ENCODE measurements around the gene SLC29A1.
A peak's percentile ranks its signal among the peaks of the same experiment; 100 is the strongest.
"Not testable (repeated sequence)": the region's sequence is repeated elsewhere in the genome, so short reads cannot be mapped to it uniquely, and the experiment has no call there.

The SLC29A1 gene

GRCh38 chr6:44224029-44224964 is 902 bp downstream of the SLC29A1 start:
- no peak for DNase-seq

- DNase-seq, result no peak
Measured at GRCh38 chr6:44224965-44225305, 1.5 kb downstream of the SLC29A1 start.

- no peak for DNase-seq
Measured at GRCh38 chr6:44225579-44226325, 2.4 kb downstream of the SLC29A1 start.

- DNase-seq, result no peak
Measured at GRCh38 chr6:44226368-44227147, 3.2 kb downstream of the SLC29A1 start.

- DNase-seq, result no peak
Measured at GRCh38 chr6:44227148-44227793, 3.9 kb downstream of the SLC29A1 start.

GRCh38 chr6:44228031-44228430 is 4.6 kb downstream of the SLC29A1 start:
- DNase-seq, result no peak

GRCh38 chr6:44228433-44228832 is 5.0 kb downstream of the SLC29A1 start:
- no peak for DNase-seq

GRCh38 chr6:44228836-44229235 is 5.4 kb downstream of the SLC29A1 start:
- DNase-seq, result no peak

- no peak for DNase-seq
Measured at GRCh38 chr6:44229376-44230033, 6.1 kb downstream of the SLC29A1 start.

- no peak for DNase-seq
Measured at GRCh38 chr6:44230034-44230675, 6.8 kb downstream of the SLC29A1 start.

GRCh38 chr6:44231426-44231825 is 8.0 kb downstream of the SLC29A1 start:
- not testable (repeated sequence) for DNase-seq

- no peak for DNase-seq
Measured at GRCh38 chr6:44232676-44233566, 9.5 kb downstream of the SLC29A1 start.

- no peak for DNase-seq
Measured at GRCh38 chr6:44233567-44234100, 10.2 kb downstream of the SLC29A1 start.

GRCh38 chr6:44234101-44235025 is 11.0 kb downstream of the SLC29A1 start:
- DNase-seq, result no peak

- DNase-seq, result no peak
Measured at GRCh38 chr6:44235269-44235668, 11.9 kb downstream of the SLC29A1 start.

- DNase-seq, result no peak
Measured at GRCh38 chr6:44235891-44236516, 12.6 kb downstream of the SLC29A1 start.

GRCh38 chr6:44237021-44237812 is 13.8 kb downstream of the SLC29A1 start:
- peak; percentile 54 to 64 for DNase-seq
